T-helper 9 cell (primary cell): Measurements from ENCODE around the gene GLIS1.

Experiments
- DNase-seq: peaks from one replicate; pipeline ENCODE4 v3.0.0-alpha.2; 2020

GLIS1 gene

DNA sequence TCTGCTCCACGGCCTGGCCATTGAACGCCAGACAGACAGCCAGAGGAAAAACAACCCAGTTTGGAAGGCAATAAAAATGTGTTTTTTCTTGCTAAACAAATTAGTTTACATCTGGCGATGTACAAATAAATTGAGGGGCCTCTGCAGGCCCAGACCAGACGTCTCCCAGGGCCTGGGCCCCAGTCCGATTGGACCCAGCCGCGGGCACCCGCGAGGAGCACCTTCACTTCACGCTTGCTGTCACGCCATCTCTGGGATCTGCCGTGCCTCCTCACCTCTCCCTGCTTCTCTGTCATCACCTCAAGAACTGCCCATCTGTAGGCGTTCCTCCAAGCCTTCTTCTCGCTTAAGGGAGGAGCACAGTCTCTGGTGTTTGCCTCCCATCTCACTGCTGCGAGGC lies 61.5 kb downstream of the GLIS1 start:
- no peak for DNase-seq

DNA sequence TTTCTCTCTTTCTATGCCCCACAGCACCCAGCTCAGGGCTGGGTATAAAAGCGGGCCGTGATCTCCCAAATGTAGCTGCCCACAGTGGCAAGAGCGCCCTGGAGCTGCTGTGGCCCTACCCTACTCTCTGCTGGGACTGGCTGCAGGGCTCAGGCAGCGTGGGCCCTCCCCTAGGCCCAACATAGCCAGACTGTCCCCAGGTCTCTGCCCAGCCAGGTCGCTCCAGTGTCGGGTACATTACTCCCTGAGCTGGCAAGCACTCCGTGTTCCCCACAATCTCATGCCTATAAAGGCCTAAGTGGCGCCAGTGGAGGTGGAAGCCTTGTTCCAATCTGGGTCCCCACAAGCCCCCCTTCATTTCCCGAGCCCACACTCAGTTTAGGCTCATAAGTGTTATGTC lies 66.2 kb downstream of the GLIS1 start:
- DNase-seq: no peak

DNA sequence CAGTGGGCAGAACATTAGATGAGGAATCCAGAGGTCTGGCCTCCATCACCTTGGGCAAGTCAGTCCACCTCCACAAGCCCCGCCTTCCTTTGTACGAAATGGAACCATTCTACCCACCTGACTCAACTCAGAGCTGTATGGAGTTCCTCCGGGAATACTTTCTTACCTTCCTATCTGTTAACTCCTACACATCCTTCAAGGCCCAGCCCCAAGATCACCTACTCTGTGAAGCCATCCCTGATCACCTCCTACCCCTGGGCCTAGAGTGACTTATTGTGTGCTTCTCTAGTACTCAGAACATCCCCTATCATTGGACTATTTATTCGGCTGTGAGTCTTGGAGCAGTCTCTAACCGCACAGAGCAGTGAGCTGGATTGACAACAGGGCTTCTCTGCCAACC lies 66.7 kb downstream of the GLIS1 start:
- DNase-seq: no peak

DNA sequence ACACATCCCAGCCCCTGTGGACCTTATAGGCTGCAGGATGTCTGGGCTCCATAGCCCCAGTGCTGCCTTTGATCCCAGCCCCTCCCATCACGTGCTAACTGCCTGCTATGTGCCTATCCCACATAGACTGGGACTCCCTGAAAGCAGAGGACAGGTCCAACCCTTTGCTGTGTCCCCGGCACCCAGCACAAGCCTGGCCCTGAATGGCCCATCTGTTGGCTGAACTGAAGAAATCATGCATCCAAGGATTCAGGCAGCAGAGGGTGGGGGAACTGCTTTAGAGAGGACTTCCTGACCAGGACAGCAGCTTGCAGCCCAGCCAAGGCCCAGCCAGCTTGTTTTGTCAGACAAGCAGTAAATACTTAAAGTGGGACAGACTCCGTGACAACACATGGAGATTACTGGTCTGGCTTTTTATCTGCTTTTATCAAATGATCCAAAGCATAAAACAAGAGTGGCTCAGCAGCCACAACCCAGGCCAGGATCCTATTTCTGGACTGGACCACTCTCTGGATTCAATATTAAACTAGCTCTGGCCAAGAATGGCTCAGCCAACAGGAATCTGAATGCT lies 69.3 kb downstream of the GLIS1 start:
- DNase-seq: no peak

DNA sequence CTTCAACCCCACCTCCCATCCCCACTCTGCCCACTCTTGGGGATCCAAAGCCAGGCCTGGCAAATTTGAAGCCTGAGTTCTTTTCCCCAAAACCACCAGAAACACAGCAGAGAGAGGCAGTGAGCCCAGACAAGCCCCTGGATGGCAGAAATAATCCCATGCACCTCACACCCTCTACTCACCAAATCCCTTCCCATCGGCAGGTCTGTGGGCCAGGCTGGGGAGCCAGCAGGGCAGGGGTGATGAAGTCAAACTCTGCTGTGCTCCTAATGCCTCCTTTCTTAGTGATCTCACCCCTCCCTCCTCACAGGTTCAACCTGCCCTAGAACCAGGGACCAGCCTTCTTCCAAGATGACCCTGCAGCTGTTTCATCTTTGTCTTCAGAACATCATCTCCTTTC lies 72.4 kb downstream of the GLIS1 start:
- DNase-seq: no peak

DNA sequence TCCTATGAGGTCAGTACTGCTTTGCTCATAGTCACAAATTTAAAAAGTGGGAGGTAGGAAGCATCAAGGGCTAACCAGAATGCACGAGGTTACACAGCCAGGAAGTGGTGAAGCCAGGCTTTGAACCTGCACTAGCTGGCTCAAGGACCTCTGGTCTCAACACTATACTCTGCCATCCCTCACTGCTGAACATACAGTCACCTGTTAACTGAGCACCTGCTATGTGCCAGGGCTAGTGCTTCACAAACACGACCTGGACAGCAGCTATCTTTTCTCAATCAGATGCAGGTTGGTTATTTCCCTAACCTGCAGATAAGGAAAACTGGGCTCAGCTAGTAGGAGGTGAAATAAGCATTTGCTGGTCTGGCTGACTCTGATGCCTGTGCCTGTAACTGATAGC lies 73.0 kb downstream of the GLIS1 start:
- no peak for DNase-seq

DNA sequence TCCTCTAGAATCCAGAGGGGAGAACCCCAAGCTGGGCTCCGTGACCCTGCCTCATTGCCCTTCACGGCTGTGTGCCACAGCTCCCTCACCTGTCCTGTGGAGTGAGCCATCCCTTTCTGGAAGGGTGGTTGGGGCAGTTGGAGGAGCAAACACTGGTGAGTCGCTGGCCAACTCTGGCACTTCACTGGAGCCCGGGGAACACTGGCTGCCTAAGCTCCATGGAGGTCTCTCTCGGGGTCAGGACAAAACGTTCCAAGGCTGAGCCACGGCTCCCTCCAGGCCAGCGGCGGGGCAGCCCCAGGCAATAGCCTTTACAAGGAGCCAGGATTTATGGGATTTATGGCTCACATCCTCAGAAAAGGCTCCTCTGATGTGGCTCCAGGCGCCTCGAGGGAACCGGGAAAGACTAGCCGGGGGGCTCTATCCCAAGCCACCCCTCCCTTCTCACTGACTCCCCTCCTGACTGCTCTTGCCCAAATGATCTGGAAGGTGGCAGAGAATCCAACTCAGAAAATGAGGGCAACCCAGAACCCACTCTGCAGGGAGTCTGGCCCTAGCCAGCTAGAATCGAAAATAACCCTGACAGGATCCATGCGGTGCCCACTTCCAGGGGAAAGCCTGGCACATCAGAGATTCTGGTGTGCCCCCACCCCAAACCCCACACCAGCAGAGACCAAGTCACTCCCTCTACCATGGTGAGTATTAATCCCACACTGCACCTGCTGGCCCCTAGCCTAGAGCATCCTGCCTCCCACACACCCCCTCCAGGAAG lies 75.2 kb downstream of the GLIS1 start:
- no peak for DNase-seq

DNA sequence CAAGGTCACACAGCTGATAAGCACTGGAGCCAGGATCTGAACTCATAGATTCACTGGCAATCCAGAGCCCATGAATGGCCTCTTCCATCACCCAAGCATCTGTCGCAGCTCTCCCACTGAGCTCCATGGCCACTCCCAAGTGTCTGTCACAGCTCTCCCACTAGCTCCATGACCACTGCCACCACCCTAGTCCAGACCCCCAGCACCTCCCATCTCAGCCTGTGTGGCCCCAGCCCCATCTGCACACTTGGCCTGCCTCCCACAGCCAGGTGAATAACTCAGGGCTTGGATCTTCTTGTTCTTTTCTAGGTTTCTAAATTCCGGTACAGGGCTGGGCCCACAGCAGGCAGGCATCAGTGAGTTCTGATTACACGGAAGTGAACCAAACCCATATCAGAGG lies 76.0 kb downstream of the GLIS1 start:
- no peak for DNase-seq

DNA sequence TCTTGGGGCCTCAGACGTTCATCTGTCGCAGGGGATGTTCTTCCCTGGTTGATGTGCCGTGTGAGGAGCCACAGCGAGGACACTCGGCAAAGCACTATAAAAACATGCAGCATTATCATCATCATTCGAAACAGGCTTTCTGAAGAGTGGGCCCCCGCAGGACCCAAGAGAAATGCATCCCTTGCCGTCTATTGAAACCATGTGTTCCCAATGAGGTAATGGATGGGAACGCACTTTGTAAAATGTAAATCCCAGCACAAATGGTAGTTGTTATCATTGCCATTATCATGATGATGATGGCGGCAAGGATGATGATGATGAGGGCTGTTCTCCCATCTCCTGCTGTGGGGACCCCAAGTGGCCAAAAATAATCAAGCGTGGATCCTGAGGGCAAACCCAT lies 76.8 kb downstream of the GLIS1 start:
- no peak for DNase-seq

DNA sequence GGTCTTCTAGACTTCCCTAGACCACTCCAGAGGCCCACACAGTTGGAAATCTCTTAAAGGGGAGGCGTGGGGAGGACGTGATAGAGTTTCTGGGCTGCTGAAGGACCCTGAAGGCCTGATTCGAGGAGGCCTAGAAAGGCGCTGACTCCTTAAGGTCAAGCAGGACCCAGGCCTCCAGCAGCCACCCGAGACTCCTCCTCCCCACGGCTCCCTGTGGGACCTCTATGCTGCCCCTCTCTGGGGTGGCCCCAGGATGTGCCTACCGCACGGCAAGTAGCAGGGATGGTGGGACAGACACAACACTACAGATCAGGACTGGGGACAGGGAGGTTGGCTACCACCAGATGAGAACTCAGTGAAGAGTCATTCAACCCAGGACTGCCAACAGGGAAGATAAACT lies 77.5 kb downstream of the GLIS1 start:
- DNase-seq: no peak

DNA sequence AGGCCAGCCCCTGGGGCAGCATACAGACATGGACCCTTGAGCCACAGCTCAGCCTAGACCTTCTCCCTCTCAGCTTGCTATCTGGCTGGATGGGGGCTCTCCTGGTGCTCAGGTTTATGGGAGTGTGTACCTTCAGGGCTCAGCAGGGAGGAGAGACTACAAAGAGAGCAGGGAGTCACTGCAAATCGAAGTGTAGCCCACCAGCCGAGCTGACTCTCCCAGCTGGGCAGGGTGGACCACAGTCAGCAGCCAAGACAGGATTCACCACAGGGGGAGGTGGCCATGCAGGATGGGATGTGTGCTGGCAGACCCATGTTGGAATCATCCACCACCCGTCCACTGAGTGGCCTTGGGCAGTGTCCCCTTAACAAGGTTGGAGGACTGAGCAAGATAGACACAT lies 78.3 kb downstream of the GLIS1 start:
- no peak for DNase-seq

DNA sequence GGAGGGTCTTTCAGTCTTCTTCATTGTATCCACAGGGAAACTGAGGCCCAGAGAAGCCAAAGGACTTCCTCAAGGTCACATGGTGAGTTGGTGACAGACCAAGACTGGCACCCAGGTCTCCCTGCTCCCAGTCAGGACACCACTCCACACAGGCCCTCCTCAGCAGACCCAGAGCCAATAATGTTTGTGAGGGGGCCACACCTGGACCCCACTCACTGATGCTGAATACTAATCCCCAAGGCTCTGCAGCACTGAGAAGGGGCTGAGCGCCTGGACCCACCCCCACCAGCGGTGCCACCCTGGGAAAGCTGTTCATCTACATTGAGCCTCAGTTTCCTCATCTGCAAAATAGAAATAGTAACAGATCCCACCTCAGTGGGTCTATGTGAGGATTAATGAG lies 79.5 kb downstream of the GLIS1 start:
- no peak for DNase-seq

DNA sequence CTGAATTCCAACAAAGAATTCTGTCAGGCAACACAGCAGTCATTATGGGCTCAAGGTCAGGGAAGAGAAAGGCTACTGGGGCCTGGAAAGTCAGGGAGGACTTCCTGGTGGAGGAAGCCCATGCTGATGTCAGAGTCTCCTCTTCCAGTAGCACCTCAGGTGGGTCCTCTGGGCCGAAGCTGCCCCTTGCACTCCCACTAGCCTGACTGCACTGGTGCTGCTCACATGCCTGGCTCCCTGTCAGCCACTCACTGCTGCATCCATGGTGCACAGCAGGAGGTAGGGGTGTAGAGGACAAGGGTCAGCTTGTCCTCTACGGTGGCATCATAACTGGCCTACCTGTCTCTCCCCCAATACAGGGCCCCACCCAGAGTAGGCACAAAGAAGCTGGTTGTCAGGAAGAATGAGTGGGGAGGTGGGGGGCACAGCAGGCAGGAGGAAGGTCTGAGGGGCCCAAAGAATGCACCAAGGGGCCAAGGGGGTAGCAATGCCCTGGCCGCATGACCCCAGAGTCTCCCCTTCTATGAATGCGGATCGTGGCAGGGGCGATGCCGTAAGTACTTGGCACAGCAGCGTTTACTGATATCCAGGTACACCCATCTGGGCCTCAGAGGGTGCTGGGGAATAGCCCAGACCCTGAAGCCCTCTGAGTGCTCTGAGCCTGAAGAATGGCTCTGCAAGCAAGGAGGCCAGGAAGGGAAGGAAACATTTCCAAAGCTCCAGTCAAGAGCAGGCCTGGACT lies 80.3 kb downstream of the GLIS1 start:
- no peak for DNase-seq

DNA sequence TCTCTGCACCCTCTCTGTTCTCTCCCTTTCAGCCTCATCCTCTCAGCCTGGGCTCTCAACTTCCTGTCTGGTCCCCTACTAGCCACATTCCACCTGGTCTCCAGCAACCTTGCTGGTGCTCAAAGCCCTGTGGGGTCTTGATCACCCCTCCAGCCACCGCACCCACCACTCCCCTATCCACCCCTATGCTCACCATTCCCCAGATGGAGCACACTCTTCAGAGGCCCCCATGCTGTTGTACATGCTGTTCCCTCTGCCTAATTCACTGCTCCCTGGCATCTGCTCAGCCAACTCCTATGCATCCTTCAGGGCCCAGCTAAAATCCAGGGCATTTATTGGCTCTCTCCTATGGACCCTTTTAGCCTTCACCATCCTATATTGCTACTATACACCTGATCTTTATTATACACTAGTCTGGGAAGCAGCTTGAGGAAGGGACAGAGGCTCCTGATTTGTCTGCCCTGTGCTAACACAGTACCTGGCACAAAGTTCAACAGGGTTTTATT lies 81.0 kb downstream of the GLIS1 start:
- DNase-seq: no peak

DNA sequence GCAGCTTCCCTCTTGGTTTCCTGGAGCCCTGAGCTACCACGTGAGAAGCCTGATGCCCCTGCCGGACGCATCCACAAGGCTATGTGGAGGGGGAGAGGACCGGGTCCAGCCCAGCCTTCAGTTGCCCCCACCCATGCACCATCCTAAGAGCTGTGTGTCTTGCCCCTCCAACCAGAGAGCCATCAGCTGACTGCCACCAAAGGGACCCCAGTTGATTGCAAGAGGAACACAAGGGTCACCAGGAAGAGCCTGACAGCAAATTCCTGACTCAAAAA lies 81.5 kb downstream of the GLIS1 start:
- DNase-seq: no peak

DNA sequence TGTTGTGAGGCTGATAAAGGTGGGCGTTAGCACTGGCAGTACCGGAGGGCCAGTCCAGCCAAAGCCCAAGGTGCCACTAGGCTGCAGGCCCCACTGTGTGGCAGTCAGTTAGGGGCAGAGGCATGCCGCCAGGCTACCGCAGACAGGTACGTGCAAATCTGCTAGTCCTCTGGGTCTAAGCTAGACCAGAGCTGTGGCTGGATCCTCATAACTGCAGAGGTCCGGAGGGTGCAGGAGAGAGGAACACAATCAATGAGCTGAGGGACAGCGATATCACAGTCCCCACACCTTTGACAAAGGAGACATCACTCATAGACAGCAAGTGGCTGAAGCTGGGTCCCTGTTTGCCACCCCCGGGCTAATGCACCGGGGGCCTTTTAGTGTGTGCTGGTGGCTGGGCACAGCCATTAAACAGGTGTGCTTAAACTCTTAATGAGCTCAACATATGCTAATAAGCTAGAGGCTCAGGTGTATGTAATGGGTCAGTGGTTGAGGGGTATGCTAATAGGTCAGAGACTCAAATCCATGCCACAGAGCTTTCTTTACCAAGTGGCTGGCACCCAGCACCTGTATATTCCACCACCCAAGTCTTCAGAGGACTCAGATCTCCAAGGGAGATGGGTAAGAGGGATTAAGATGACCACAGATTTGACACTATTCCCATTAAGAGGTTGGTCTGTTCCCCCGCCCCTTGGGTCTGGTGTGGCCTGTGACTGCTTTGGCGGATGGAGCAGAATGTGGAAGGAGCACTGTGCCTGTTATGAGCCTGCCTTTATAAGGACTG lies 82.0 kb downstream of the GLIS1 start:
- DNase-seq: no peak

DNA sequence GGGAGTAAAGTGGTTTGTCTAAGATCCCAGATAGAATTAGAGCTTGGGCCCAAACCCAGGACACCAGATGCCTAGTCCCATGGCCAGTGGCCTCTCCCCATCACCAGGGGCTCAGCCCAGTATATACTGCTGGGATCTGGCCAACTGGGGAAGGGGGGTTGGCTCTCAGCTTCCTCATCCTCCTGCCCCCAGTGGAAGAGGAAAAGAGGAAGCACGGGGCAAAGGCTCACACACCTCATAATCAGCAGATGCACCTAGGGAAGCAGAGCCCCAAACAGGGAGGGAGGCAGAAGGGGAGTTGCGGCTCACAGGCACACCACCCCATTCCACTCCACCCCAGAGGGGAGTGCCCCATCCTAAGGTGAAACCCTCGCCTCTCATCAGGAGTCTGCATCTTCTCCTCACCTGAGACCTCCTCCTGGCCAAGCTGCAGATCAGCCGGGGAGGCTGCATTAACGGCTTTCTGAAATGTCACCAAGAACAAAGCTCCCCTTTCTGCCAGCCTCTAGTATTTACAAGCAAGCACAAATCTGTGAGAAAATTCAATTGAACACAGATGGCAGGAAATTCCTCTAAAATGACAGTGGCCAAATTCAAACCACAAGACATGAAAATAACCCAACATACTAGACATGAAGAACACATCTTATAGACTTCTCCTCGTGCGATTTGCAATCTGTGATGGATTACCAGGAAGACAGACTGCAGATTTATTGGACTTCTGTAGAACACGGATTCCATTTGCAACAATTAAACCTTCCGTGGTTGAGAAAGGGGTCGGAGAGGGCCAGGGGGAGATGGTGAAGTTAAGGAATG lies 82.8 kb downstream of the GLIS1 start:
- no peak for DNase-seq

DNA sequence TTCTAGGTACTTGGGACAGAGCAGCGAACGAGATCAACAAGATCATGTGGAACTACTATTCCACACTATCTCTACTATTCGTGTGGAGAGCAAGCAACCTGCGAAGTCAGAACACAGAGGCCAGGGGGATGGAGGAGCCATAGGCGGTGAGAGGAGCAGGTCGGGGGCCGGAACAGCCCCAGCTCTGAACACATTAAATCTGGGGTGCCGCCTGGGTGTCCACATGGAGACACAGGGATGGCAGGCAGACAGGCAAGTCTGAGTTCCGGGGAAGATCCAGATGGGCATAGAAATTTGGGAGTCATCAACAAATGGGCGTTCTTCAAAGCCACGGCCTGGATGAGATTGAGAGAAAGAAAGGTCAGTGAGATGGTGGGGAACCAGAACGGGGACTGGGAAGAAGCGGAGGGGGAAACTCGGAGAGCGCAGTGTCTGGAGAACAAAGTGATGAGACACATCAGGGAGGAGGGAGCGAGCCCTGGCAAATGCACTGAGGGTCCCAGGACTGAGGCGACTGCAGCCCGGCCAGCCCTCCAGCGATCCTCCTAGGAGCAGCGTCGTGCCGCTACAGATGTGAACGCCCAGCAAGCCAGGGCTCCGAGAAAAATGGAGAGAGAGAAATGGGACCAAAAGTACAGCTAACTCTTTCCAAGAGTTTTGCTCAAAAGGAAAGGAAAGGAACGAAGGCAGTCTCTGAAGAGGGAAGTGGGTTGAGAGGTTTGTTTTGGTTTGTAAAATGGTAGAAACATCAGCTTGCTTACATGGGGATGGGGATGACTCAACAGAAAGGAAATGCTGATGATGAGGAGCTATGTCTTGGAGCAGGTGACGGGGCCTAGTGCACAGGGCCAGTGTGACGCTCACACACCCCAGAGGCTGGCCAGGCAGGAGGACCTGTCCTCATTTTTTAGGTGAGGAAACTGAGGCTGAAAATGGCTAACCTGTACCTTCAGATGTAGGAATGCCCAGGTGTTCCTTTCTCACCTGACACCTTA lies 84.5 kb downstream of the GLIS1 start:
- no peak for DNase-seq

DNA sequence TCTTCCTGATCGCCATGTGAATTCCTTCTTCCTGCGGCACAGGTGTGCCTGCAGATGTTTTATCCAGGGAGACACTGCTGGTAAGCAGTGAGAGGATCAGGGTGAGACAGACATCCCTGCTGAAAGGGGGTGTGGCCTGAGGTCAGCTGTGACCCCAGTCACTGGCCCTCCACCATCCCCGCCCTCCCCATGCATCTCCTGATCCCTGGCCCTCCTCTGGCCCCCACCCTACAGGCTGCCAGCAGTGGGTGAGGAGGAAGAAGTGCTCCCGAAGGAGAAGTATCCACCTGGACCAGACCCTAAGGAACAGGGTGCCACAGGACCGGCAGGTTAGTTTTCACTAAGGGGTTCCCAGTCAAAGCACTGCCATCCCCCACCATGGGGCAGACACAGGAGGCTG lies 85.3 kb downstream of the GLIS1 start:
- DNase-seq: no peak

DNA sequence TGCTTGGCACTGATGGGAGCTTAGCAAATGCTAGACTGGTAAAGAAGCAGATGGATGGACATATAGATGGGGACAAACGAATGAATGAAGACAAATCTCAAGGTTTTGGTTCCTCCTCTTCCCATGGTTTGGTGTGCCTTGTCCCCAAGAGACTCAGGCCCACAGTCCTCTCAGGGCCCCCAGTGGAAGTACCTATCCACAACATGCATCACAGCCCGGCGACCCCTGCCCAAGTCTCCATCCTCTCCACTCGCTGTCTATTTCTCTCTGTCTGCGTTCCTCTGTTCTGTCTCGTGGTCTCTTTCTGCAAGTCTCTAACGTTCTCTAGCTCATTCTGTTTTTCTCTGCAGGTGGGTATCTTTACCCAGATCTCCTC lies 85.8 kb downstream of the GLIS1 start:
- no peak for DNase-seq

DNA sequence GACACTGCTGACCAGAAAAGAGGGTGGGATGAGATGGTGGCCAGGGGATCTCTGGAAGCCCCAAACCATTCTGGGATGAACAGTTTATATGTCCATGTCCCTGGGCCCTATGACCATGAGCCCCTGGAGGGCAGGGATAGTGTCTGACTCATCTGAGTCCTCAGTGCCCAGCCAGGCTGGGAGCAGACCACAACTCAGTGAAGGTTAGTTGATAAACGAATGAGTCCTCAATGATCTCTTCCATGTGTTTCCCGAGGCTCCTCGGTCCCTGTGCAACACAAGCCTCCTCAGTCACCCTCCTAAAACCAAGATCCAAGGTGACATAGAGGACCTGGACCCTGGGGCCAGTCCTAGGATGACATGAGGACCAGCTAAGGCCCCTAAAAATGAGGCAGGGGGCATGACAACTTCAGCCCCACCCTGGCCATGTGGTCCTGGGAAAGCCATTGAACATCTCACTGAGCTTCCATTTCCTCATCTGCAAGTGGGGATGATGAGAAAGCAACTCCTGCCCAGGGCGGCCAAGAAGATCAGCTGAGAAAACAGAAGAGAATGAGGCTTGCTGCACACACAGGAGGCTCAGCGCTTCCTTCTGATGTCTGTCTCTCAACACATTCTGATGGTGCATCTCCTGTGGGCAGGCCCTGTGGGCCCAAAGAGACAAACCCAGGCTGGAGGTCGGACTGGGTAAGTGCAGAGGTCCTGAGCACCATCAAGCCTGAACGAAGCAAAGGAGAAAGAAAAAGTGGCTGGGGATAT lies 86.3 kb downstream of the GLIS1 start:
- DNase-seq: no peak
